Measurements from ENCODE around the gene SLCO3A1.

SLCO3A1 gene

GRCh38 chr15:91861223-91861622 lies 7.7 kb downstream of the SLCO3A1 start:
- no peak for DNase-seq (ENCODE audit: low read depth)

GRCh38 chr15:91862891-91863504 lies 9.5 kb downstream of the SLCO3A1 start:
- no peak for DNase-seq (ENCODE audit: low read depth)

GRCh38 chr15:91863621-91864255 lies 10.2 kb downstream of the SLCO3A1 start:
- DNase-seq (ENCODE audit: low read depth), result no peak

- no peak for DNase-seq (ENCODE audit: low read depth)
Measured at GRCh38 chr15:91864664-91865063, 11.2 kb downstream of the SLCO3A1 start.

- DNase-seq (ENCODE audit: low read depth), result no peak
Measured at GRCh38 chr15:91865486-91865885, 12.0 kb downstream of the SLCO3A1 start.

GRCh38 chr15:91865950-91866349 lies 12.4 kb downstream of the SLCO3A1 start:
- no peak for DNase-seq (ENCODE audit: low read depth)

GRCh38 chr15:91866371-91866905 lies 12.9 kb downstream of the SLCO3A1 start:
- no peak for DNase-seq (ENCODE audit: low read depth)

GRCh38 chr15:91866971-91867372 lies 13.5 kb downstream of the SLCO3A1 start:
- no peak for DNase-seq (ENCODE audit: low read depth)

GRCh38 chr15:91867581-91868026 lies 14.1 kb downstream of the SLCO3A1 start:
- no peak for DNase-seq (ENCODE audit: low read depth)

GRCh38 chr15:91870876-91871537 lies 17.5 kb downstream of the SLCO3A1 start:
- no peak for DNase-seq (ENCODE audit: low read depth)

GRCh38 chr15:91871837-91872236 lies 18.3 kb downstream of the SLCO3A1 start:
- no peak for DNase-seq (ENCODE audit: low read depth)

- no peak for DNase-seq (ENCODE audit: low read depth)
Measured at GRCh38 chr15:91872356-91873137, 19.0 kb downstream of the SLCO3A1 start.

- no peak for DNase-seq (ENCODE audit: low read depth)
Measured at GRCh38 chr15:91873138-91873536, 19.6 kb downstream of the SLCO3A1 start.

GRCh38 chr15:91874171-91874570 lies 20.7 kb downstream of the SLCO3A1 start:
- DNase-seq (ENCODE audit: low read depth), result no peak

- no peak for DNase-seq (ENCODE audit: low read depth)
Measured at GRCh38 chr15:91874992-91875660, 21.6 kb downstream of the SLCO3A1 start.

- no peak for DNase-seq (ENCODE audit: low read depth)
Measured at GRCh38 chr15:91876187-91876586, 22.7 kb downstream of the SLCO3A1 start.

- DNase-seq (ENCODE audit: low read depth), result no peak
Measured at GRCh38 chr15:91878319-91878870, 24.9 kb downstream of the SLCO3A1 start.

- no peak for DNase-seq (ENCODE audit: low read depth)
Measured at GRCh38 chr15:91879158-91879557, 25.6 kb downstream of the SLCO3A1 start.

- DNase-seq (ENCODE audit: low read depth), result no peak
Measured at GRCh38 chr15:91880373-91880772, 26.9 kb downstream of the SLCO3A1 start.

- no peak for DNase-seq (ENCODE audit: low read depth)
Measured at GRCh38 chr15:91881569-91882297, 28.2 kb downstream of the SLCO3A1 start.
